Choroid plexus epithelial cell (primary cell): ENCODE results near the gene OTOP1.
"Not testable (repeated sequence)": the region's sequence is repeated elsewhere in the genome, so short reads cannot be mapped to it uniquely, and the experiment has no call there.

Experiments
- DNase-seq: peaks from one replicate; pipeline ENCODE4 v3.0.0-alpha.2; 2010; ENCODE audit warnings: low read depth
- H3K4me3 ChIP-seq: 2 replicates; pipeline ENCODE4 v1.5.1; 2011; ENCODE audit warnings: low read depth, mild to moderate bottlenecking, control low read depth, low read length, moderate library complexity
- TF ChIP-seq, protein P1 (sequence below): conservative IDR thresholded peaks from 2 replicates; pipeline ENCODE4 v1.5.1; 2011; ENCODE audit warnings: low read depth, mild to moderate bottlenecking, control low read depth, inconsistent platforms, low read length, moderate library complexity

The OTOP1 gene

DNA sequence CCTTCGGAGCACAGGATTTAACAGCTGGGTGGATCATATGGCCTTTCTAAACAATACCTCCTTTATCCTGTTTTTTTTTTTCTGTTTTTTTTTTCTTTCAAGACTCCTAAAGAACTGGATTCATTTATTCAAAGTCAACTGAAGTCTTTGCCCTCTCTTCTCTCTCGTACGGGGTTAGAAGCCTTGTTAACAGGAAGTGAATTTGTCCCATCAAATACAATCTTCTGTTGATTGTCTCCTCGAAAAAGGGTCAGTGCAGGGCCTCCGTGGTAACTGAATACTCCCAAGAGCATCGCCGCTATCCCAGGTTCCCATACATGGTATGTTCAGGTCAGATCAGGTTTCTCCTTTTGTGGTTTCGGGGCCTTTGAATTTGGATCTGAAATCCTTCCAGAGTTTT lies 23.1 kb upstream of the OTOP1 start:
- H3K4me3 ChIP-seq: no peak overlapping the region
- DNase-seq: no peak
- TF ChIP-seq, protein P1, sequence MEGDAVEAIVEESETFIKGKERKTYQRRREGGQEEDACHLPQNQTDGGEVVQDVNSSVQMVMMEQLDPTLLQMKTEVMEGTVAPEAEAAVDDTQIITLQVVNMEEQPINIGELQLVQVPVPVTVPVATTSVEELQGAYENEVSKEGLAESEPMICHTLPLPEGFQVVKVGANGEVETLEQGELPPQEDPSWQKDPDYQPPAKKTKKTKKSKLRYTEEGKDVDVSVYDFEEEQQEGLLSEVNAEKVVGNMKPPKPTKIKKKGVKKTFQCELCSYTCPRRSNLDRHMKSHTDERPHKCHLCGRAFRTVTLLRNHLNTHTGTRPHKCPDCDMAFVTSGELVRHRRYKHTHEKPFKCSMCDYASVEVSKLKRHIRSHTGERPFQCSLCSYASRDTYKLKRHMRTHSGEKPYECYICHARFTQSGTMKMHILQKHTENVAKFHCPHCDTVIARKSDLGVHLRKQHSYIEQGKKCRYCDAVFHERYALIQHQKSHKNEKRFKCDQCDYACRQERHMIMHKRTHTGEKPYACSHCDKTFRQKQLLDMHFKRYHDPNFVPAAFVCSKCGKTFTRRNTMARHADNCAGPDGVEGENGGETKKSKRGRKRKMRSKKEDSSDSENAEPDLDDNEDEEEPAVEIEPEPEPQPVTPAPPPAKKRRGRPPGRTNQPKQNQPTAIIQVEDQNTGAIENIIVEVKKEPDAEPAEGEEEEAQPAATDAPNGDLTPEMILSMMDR: no peak

DNA sequence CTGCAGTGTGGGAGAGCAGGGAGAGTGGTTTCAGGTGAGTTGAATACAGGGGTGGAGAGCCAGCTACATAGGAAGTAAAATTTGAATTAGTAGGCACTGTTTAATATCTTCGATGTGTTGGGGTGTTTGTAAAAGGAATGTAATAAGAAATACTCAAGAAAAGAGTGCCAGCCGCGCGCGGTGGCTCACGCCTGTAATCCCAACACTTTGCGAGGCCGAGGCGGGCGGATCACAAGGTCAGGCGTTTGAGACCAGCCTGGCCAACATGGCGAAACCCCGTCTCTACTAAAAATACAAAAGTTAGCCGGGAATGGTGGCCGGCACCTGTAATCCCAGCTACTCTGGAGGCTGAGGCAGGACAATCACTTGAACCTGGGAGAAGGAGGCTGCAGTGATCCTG lies 22.6 kb upstream of the OTOP1 start:
- not testable (repeated sequence) for H3K4me3 ChIP-seq, DNase-seq

DNA sequence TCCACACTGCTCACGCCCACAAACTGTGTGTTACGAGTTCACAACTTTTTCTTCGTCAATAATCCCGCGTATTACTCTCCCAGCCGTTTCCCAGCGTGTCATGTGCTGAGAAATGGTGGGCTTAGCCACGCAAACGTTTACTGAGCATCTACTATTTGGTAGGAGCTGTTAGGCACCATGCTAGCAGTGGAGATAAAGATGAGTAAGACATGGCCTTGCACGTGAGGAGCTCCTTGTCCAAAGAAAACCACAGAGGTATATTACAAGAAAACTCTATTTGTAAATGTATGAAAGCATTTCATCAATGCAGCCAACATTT lies 22.1 kb upstream of the OTOP1 start:
- DNase-seq: peak; percentile 36
- TF ChIP-seq, protein P1: no peak
- H3K4me3 ChIP-seq: peak overlapping the region; percentile 94

DNA sequence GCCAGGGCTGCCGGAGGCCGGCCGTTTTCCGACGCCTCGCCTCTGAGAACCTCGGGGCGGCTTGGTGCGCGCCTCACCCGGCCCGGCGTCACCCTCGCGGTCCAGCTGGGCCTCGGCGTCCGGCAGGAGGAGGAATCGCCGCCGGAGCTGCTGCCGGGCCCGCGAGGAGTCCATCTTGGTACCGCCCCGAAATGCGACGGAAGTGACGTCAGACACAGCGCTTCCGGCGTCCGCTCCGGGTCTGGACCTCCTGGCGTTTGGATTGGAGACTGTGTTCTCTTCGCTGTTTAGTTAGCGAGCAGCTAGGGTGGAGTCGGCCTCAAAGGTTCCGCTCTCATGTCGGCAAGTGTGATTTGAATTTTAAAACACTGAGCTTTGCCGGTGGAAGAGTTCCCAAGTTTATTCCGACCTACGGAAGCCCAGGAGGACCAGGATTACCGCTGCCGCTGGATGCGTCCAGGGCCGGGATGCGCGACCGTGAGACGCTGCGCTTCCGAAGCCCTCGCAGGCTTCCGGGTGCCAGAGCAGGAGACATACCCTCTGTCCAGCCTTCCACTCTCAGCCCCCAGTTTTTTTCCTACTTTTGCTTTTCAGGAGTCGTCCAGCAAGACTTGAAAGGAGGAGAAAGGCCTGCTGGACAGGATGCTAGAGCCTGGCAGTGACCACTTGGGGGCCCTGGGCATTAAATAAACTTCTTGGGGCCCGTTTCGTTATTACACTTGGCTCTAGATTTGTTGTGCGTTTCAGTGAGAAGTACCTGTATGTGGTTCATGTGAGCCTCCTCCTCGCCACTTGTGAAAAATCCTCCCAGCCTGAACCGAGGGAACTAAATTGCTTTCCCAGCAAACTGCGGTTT lies 21.5 kb upstream of the OTOP1 start, which contains the start of gene TMEM128:
TSS of gene TMEM128 (minus strand) at position 195 of the 856 bp plus-strand sequence. CDS start at position 174, 21 bp downstream.
- peak; percentile 94 for DNase-seq
- H3K4me3 ChIP-seq: peak within 1 kb of the TSS; percentile 94
- TF ChIP-seq, protein P1: peak; percentile 43

DNA sequence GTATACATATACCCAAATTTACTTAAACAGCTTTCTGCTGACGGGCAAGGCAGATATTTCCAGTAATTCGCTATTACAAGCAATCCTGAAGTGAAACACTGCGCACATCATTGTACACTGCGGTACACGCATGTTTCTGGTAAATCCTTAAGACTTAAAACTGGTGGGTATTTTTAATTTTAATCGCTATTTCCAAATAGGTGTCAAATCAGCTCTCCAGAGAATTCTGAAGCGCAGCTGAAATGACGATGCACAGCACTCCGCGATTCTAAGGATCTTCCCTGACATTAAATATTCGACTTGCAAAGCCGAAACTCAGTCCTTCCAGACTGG lies 20.9 kb upstream of the OTOP1 start:
- TF ChIP-seq, protein P1: no peak
- DNase-seq: peak; percentile 41
- peak overlapping the region; percentile 94 for H3K4me3 ChIP-seq

DNA sequence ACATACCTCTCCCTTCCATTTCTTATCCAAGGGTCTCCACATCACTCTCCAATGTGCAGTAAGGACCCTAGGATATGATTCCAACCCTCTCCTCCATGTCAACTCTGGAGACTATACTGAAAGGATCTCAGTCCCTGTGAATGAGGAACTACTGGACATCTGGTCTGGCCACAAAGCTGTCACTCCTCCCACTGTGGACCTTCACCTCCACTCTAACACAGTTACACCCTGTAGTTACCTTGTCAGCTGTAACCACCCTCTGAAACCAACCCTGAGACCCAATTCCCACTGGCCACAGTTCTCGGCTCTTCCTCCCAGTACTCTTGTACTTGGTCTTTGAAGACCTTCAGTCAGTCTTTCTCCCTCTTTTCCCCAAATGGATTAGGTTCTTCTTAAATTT lies 18.4 kb upstream of the OTOP1 start:
- no peak overlapping the region for H3K4me3 ChIP-seq
- no peak for DNase-seq
- TF ChIP-seq, protein P1: no peak

DNA sequence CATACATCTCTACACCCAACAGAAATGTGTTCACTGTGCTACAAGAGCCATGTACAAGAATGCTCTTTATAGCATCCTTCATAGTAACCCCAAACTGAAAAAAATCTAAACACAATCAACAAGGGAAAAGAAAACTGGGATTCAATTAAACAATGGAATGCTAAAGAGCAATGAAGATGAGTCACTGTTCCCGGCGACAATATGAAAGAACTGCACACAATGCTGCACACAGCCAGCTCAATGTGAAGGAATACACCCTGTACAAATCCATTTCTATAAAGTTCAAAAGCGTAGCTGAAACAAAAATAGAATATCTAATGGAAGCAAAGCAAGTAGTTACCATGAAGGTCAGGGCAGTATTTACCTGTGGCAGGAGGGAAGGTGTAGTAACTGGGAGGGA lies 12.8 kb upstream of the OTOP1 start:
- not testable (repeated sequence) for DNase-seq, H3K4me3 ChIP-seq

DNA sequence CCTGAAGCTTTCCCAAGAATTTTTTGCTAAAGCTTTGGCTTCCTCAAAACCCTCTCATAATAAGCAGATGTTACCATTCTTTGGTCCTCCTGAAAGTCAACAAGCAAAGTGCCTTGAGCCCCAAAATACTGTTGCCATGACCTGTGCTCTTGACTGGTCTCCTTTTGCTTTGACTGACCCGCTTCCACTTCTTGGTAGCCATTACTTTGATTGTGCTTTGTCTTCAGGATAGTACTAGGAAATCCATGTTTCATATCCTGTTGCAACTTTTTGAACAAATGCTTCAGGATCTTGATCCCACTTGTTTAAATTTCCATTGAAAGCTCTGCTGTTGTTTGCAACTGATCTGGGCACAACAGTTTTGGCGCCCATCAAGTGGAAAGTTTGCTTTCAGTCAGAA lies 6.9 kb upstream of the OTOP1 start:
- no peak for DNase-seq
- TF ChIP-seq, protein P1: no peak
- no peak overlapping the region for H3K4me3 ChIP-seq
